ENCODE data around the gene LRP1-AS.

Gene LRP1-AS

DNA sequence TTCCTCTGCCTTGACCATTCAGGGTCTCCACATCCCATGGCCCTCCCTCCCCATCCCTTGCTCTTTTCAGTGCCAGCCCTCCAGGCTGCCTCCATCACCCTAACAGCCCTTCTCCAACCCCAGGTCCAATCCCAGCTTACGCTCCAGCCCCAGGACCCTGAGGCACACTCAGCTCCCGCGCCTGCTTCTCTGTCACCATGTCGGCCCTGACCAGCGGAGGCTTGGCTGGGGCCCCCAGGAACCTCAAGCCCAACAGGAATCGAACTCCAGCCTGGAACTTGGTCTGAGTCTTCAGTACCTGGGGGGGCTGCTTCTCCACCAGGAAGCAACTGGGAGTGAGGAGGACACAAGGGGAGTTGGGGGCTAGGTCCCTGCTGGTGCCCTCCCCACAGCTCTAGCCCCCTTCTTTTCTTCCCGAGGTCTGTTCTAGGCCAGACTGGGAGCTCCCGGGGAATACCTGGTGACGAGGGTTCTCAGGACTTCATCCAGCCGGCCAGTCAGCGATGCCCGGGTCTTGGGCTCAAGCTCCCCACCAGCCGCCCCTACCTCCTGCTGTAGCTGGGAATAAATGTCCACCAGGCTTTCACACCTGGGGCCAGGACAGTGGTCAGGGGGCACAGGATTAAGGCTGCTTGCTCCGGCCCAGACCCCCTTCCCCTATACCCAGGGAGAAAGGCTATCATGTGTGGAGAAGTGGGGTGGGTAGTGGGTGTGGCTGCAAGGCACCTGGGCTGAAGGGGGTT, 42.2 kb downstream of the LRP1-AS start:
- H3K27me3 ChIP-seq (replicated peaks; ENCODE audit: control insufficient read depth, insufficient read depth, low read length): no peaks in the 10 kb centered on the region
- no peak for DNase-seq (ENCODE audit: extremely low read depth, insufficient read length)
- TF ChIP-seq, protein P1, sequence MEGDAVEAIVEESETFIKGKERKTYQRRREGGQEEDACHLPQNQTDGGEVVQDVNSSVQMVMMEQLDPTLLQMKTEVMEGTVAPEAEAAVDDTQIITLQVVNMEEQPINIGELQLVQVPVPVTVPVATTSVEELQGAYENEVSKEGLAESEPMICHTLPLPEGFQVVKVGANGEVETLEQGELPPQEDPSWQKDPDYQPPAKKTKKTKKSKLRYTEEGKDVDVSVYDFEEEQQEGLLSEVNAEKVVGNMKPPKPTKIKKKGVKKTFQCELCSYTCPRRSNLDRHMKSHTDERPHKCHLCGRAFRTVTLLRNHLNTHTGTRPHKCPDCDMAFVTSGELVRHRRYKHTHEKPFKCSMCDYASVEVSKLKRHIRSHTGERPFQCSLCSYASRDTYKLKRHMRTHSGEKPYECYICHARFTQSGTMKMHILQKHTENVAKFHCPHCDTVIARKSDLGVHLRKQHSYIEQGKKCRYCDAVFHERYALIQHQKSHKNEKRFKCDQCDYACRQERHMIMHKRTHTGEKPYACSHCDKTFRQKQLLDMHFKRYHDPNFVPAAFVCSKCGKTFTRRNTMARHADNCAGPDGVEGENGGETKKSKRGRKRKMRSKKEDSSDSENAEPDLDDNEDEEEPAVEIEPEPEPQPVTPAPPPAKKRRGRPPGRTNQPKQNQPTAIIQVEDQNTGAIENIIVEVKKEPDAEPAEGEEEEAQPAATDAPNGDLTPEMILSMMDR (IDR thresholded peaks at IDR 0.05; ENCODE audit: insufficient read depth, low read length, poor library complexity, severe bottlenecking): no peak
- no peak overlapping the region for H3K4me3 ChIP-seq (replicated peaks; ENCODE audit: low read depth, low read length)
- H3K36me3 ChIP-seq (ENCODE audit: control insufficient read depth, insufficient read depth, low read length): peaks cover 52% of the 10 kb centered on the region

DNA sequence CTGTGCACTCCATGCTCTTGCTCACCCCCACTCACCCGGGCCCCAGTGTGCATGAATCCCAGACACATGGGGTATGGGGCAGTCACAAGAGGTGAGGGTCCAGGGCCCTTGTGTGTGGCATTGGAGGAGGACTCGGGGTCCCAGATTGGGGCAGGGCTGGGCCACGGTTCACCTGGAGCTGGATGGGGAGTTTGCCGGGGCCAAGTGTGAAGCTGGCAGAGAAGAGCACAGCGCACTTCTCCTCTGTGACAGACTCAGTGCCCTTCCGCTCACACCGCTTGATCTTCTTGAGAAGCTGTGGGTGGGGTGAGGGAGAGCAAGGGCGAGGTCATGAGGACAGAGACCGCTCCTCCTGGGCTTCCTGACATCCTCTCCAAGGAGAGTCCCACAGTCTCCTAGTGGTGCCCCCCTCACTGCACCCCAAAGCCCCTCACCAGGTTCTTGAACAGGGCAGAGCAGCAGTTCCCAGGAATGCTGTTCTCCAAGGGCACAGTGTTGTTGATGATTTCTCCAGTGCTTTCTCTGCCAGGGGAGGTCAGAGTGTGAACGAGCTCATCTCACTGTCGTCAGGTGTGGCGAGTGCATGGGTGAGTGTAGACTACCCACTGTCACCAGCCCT, 43.0 kb downstream of the LRP1-AS start:
- no peak overlapping the region for H3K4me3 ChIP-seq (replicated peaks; ENCODE audit: low read depth, low read length)
- H3K36me3 ChIP-seq (ENCODE audit: control insufficient read depth, insufficient read depth, low read length): peaks cover 57% of the 10 kb centered on the region
- TF ChIP-seq, protein P1 (IDR thresholded peaks at IDR 0.05; ENCODE audit: insufficient read depth, low read length, poor library complexity, severe bottlenecking): no peak
- H3K27me3 ChIP-seq (replicated peaks; ENCODE audit: control insufficient read depth, insufficient read depth, low read length): no peaks in the 10 kb centered on the region
- no peak for DNase-seq (ENCODE audit: extremely low read depth, insufficient read length)

DNA sequence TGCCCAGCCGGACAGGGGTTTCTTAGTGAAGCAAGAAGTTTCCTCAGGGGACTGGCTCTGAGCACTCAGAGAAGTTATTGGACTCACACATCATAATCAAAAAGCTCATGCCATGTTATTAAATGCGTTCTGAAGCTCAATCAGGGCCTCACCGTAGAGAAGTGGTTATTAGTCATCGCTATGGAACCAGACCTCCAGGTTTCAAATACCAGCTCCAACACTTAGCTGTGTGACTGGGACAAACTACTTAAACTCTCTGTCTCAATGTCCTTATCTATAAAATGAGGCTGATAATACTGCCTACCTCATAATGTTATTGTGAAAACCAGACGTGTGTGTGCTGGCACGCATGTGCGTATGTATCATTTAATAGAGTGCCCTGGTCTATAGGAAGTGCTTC, 43.6 kb downstream of the LRP1-AS start:
- TF ChIP-seq, protein P1 (IDR thresholded peaks at IDR 0.05; ENCODE audit: insufficient read depth, low read length, poor library complexity, severe bottlenecking): no peak

DNA sequence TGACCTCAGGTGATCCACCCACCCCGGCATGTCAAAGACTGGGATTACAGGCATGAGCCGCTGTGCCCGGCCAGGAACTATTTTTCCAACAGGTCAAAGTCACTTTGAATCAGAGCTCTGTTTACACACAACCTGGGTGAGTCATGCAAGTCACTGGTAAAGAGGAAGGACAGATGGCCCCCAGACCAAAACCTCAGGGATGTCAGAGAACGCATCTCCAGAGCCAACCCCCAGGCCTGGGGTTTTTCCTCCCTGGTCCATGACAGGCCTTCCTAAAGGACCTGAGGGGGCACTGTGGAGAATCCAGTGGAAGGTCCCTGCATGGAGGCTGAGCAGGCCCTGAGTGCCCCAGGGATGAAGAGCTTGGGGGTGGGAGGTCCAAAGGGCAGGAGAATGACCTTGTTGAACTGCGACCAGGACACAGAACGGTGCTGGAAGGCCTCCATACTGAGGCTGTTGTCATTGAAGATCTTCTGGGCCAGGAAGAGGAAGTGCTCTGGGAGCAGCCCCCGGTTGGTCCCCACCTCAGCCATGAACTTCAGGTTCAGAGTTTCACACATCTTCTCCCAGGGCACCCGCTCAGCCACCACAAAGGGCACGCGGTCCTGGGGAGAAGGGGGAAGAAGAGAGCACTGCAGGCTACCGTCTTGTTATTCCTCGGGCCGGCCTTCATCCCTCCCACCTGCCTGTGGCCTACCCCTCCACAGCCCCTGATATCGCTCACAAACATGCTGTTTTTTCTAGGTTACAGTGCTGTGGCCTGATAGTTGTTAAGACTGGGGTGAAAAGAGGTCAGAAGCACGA, 45.3 kb downstream of the LRP1-AS start:
- no peak for DNase-seq (ENCODE audit: extremely low read depth, insufficient read length)
- Histone ChIP-seq H3K36me3 (ENCODE audit: control insufficient read depth, insufficient read depth, low read length) (peaks cover 54% of the 10 kb centered on the region), H3K4me3 (replicated peaks; ENCODE audit: low read depth, low read length) (no peak overlapping the region), H3K27me3 (replicated peaks; ENCODE audit: control insufficient read depth, insufficient read depth, low read length) (no peaks in the 10 kb centered on the region)
- TF ChIP-seq, protein P1 (IDR thresholded peaks at IDR 0.05; ENCODE audit: insufficient read depth, low read length, poor library complexity, severe bottlenecking): no peak

More for the DNA sequence above, 43.6 kb downstream of the LRP1-AS start:
- no peaks in the 10 kb centered on the region for H3K27me3 ChIP-seq (replicated peaks; ENCODE audit: control insufficient read depth, insufficient read depth, low read length)
- no peak for DNase-seq (ENCODE audit: extremely low read depth, insufficient read length)
- no peak overlapping the region for H3K4me3 ChIP-seq (replicated peaks; ENCODE audit: low read depth, low read length)
- peaks cover 62% of the 10 kb centered on the region for H3K36me3 ChIP-seq (ENCODE audit: control insufficient read depth, insufficient read depth, low read length)

DNA sequence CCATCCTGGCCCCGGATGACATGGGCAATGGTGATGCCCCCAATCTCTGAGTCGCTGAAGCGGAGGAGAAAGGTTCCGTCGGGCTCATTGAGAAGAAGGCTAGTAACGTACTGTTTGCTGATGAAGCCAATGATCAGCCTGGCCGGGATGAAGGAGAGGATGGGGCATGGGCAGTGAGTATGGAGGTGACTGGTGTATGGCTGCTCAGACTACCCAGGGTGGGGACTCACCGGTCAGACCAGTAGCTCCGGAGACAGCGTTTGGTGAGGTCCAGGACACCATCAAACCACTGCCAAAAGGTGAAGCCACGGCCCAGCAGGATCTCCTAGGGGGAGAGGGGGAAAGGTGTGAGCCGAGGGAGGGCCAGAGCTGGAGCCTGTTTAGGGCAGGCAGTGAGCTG, 47.7 kb downstream of the LRP1-AS start:
- Histone ChIP-seq H3K27me3 (replicated peaks; ENCODE audit: control insufficient read depth, insufficient read depth, low read length) (no peaks in the 10 kb centered on the region), H3K36me3 (ENCODE audit: control insufficient read depth, insufficient read depth, low read length) (peaks cover 47% of the 10 kb centered on the region), H3K4me3 (replicated peaks; ENCODE audit: low read depth, low read length) (no peak overlapping the region)
- TF ChIP-seq, protein P1 (IDR thresholded peaks at IDR 0.05; ENCODE audit: insufficient read depth, low read length, poor library complexity, severe bottlenecking): no peak
- no peak for DNase-seq (ENCODE audit: extremely low read depth, insufficient read length)

Measured in GM06990 (cell line).